IMR-90 (cell line): ENCODE measurements around the gene DGKG.

ENCODE experiments used
- CEBPB ChIP-seq: IDR thresholded peaks from 2 replicates; pipeline ENCODE4 v1.6.1; 2012; ENCODE audit warnings: low read depth, low read length, improper control_type of control experiment
- CTCF ChIP-seq: conservative IDR thresholded peaks from 2 replicates; pipeline ENCODE4 v1.5.1; 2012; ENCODE audit warnings: mild to moderate bottlenecking, low read depth, low read length, improper control_type of control experiment
- MAZ ChIP-seq: IDR thresholded peaks from 2 replicates; pipeline ENCODE4 v1.6.1; 2012; ENCODE audit warnings: low read depth, mild to moderate bottlenecking, low read length, improper control_type of control experiment, moderate library complexity, borderline replicate concordance
- POLR2A ChIP-seq: IDR thresholded peaks from 2 replicates; pipeline ENCODE4 v1.6.1; 2012; ENCODE audit warnings: mild to moderate bottlenecking, low read depth, low read length

- no peak for TF ChIP-seq CTCF
- TF ChIP-seq CEBPB, result no peak
- TF ChIP-seq MAZ, result no peak
- no peak for TF ChIP-seq POLR2A
Measured at GRCh38 chr3:186221760-186222378, 140.2 kb downstream of the DGKG start.
